Activated CD8-positive, alpha-beta memory T cell treated with anti-CD3 and anti-CD28 coated beads, Interleukin-2, amount 50 U/mL, for 48 hours (primary cell): ENCODE results near the gene ZFHX2.
A peak's percentile ranks its signal among the peaks of the same experiment; 100 is the strongest.

Experiments
- DNase-seq: peaks from one replicate; pipeline ENCODE4 v3.0.0-alpha.2; 2020

Gene ZFHX2

DNA sequence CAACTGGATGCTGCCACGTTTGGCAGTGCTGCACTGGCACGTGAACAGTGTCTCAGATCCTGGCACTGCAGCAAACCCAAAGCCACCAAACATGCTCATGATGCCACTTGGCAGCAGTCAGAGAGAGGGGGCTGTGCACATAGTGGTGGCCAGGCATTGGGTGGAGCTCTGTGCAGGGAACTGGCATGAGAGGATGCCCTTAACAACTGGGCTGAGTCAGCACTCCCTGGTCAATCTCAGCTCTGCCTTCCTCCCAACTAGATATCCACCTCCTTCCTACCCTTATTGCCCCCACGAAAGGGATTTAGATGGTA is 37.0 kb downstream of the ZFHX2 start:
- DNase-seq, result no peak

GRCh38 chr14:23513818-23514643 is 37.5 kb downstream of the ZFHX2 start:
- no peak for DNase-seq

DNA sequence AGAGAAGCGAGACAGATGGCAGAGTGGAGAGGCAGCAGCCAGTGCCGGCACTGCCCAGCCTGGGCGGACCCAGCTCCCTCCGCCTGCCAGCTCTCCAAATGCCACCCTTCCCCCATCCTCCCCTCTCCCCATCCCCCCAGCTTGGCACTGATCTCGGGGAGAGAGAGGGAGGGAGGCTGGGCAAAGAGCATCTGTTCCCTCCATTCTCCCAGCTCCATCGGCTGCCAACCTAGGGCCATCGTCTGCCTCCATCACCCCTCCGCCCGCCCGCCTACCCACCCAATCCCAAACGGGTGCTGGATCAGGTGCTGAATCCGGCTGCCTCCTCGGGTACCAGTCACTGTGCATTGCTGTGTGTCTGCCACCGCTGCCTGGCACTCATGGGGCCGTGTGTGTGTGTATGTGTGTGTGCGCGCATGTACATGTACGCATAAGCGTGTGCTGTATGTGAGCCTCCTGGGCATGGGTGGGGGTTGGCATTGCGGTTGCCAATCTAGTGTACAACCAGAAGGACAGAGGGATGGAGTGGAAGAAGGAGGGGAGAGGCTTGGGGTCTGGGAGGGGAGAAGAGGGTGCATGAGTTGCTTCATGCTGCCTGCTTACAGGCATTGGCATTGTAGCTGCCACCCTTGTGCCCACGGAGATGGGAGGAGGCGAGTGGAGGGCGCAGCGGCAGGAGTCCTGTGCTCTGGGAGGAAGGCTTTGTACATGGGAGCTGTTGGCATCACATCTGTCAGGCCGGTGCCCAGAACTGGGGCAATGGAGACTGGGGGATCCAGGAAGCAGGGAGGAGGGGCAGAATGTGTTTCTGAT is 38.4 kb downstream of the ZFHX2 start:
- no peak for DNase-seq

DNA sequence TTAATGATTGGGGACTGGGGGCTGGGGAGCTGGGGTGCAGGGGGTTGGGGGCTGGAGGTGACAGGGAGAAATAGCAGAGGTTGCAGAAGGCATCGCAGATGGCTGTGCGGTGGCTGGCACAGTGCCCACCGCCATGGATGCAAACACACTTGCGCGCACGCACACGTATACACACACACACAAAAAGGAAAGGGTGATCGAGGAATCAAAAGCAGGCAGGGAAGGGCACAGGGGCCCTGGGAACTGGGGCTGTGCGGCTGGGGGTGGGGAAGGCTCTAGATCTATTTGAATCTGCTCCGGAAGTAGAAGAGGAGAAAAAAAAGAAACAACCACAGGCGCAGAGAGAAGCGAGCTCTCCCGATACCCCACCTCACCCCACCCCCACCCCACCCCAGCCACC is 39.4 kb downstream of the ZFHX2 start:
- DNase-seq, result no peak

DNA sequence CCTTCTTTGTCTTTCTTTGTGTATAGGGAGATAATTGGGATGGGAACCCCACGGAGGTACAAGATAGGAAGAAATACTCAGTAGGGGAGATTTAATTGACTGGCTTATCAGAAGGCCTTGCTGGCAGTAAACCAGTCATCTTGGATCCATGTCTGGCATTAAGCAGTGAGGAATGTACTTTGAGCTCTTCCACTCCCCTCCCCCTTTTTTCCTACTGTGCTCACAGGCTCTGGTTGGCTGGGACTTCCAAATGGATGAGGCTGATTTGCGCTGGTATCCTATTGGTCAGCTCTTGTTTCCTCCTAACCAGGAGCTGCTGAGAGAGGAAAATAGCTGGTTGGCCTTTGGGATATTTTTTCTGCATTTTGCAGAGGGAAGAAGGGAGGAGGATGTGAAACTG is 57.3 kb downstream of the ZFHX2 start:
- no peak for DNase-seq

DNA sequence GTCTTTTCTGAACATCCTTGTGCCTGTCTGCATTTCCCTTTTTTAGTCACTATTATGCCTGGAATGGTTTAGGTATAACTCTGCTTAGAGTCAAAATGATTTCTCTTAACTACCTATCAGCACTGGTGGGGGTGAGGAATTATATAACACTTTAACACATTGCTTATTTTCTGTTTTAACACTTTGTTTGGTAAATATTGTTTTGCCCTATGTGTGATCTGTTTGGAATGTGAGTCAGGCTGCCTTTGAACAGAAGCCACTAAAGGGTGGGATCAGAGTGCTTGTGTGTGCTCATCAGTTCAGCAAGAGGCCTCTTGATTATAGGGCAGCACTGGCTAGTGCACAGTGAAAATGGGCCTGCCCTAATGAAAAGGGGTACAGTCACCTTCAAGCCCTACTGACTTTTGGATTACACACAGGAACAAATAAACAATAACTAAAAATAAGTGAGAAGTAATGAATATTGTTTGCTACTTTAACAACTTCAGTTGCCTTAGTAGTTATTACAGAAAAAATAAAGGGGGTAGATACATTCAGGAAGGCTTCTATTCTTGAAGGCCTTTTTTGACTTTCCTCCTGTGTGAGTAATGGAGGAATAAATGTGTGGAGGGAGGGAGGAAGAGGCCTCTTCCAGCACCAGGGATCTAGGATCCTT is 58.8 kb downstream of the ZFHX2 start:
- no peak for DNase-seq

GRCh38 chr14:23487216-23487615 is 64.3 kb downstream of the ZFHX2 start:
- DNase-seq, result no peak

DNA sequence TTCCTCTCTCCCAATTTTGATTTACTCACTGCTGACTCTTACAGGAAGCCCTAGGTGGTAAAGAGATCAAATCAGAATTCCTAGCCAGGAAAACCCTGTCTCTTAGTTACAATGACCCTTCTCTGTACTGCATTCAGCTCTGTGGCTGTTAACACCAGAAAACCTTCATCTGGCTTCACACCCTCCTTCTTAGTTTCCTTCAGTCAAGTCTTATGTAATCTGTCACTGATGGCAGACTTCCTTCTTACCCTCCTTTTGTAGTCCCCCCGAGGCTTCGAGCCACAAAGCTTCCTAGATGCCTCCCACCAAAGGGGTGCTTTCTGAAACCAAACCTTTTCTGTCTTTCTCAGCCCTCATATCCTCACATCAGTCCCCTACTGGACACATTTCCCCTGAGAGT is 65.5 kb downstream of the ZFHX2 start:
- DNase-seq, result no peak

DNA sequence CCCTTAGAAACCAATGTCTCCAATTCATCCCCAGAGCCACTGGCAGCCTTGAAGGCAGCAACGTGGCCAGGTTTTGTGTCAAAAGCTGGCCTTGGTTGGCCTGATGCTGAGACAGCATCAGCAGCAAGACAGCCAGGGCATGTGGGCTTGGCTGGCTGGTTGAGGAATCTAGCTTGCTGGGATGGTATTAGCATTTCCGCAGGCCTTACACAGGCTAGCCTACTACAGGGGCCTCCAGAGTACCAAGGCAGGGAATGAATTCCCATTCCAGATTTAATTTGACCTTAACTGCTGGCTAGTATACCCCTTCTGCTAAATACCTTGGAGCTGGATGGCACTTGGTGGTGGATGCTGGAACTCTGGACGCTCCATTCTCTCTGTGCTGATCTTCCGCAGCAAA is 66.2 kb downstream of the ZFHX2 start:
- no peak for DNase-seq

GRCh38 chr14:23483236-23483854 is 68.2 kb downstream of the ZFHX2 start:
- DNase-seq, result no peak

GRCh38 chr14:23482823-23483148 is 68.8 kb downstream of the ZFHX2 start:
- no peak for DNase-seq

DNA sequence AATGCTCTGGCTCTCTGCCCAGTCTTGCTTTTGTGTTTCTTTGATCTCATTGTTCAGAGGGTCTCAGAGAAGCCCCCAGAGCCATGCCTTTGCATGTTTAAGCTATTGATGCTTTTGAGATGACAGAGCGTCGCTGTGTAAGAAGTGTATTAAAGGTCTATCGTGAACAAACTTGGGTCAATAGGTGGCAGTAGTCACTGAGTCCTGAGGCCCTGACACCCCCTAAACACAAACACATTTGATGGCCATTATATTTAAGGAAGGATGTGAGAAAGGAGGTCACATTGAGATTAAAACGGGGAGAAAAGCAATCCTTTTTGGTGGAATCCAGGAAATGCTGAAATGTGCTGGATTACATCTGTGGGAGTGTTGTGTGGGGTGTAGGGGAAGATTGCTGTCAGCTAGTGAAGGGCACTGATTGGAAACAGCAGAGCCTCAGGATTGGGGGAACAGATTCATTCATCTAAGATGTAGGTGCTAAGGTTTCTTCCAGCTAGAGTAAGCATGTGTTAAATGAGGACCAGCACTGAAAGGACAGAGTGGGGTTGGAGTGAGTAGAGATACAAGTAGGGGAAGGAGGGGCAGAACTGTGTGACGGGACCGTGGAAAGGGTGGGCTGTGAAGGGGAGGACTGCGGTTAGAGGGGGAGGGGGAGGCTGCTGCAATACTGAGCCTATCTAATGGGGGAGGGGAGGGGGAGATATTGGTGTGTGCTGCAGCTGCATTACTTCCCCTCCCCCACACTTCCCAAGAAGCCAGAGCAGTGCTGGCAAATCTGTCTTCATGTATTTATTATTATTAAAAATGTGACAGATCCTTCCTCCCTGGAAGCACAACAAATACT is 69.4 kb downstream of the ZFHX2 start:
- DNase-seq, result no peak

DNA sequence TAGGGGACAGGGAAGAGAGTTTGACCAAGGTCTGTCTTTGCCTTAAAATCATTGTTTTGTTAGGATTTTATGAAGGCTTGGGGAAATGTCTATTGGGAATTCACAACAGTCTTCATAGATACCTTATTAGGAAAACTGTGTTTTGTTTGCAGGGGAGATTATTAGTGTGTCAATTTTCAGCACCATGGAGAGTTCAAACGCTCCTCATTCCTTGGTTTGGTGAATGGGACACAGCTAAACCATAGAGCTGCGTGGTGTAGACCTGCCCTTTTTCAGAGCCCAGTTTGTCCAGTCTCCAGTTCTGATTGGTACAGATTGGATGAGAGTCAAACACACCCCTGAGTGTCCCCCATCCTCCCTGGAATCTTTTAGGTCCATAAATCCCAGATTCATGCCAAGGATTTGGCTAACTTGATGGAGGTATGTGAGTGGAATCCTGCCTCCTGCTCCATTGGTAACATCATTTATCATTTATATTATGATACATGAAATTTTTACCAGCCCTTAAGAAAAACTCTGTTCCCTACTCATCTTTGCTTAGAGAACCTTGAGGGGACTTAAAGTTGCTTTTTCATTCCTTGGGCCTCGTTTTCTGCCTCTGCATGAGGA is 70.1 kb downstream of the ZFHX2 start:
- no peak for DNase-seq

- DNase-seq, result peak; percentile 62
Observed at GRCh38 chr14:23478109-23478759, 73.3 kb downstream of the ZFHX2 start.

- DNase-seq, result no peak
Observed at GRCh38 chr14:23470947-23471346, 80.6 kb downstream of the ZFHX2 start.
